AG09309 (cell line): Measurements from ENCODE around the gene PSMD11.

Experiments
- DNase-seq: peaks from one replicate; pipeline ENCODE4 v3.0.0-alpha.2; 2010; ENCODE audit warnings: low read depth
- H3K4me3 ChIP-seq: 2 replicates; pipeline ENCODE4 v1.5.1; 2011; ENCODE audit warnings: mild to moderate bottlenecking, low read depth, low read length, moderate library complexity; ENCODE audit not compliant: control insufficient read depth
- TF ChIP-seq, protein P1 (sequence below): IDR thresholded peaks from 2 replicates; pipeline ENCODE4 v1.5.1; 2011; ENCODE audit warnings: mild to moderate bottlenecking, low read depth, low read length, inconsistent platforms; ENCODE audit not compliant: insufficient read depth, control insufficient read depth; ENCODE audit errors: missing control alignments

The PSMD11 gene

DNA sequence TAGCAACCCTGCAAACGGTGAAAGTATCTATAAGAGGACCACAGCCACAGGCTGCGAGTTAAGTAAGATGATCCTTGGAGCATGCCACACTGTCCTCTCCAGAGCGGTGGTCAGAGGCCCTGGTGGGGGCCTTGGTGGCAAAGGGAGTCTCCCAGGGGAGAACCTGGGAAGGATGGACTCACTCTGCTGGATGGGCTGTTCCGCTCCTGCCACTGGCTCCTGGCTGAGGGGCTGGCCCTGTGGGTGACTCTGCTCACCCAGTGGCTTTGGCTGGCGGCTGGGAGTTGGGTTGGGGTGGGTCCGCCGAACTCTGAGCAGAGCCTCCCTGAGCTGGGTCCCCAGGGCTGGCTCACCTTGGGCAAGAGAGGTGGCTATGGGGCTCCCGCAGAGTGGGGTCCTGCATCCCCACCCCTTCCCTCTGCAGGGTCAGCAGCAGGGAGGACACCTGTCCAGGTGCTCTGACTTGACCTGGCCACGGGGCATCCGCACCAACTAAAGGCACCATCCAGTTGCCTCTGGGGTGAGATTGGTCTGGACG, 49.7 kb downstream of the PSMD11 start:
- no peak overlapping the region for H3K4me3 ChIP-seq
- TF ChIP-seq, protein P1, sequence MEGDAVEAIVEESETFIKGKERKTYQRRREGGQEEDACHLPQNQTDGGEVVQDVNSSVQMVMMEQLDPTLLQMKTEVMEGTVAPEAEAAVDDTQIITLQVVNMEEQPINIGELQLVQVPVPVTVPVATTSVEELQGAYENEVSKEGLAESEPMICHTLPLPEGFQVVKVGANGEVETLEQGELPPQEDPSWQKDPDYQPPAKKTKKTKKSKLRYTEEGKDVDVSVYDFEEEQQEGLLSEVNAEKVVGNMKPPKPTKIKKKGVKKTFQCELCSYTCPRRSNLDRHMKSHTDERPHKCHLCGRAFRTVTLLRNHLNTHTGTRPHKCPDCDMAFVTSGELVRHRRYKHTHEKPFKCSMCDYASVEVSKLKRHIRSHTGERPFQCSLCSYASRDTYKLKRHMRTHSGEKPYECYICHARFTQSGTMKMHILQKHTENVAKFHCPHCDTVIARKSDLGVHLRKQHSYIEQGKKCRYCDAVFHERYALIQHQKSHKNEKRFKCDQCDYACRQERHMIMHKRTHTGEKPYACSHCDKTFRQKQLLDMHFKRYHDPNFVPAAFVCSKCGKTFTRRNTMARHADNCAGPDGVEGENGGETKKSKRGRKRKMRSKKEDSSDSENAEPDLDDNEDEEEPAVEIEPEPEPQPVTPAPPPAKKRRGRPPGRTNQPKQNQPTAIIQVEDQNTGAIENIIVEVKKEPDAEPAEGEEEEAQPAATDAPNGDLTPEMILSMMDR = no peak
- DNase-seq = no peak

- no peak overlapping the region for H3K4me3 ChIP-seq
- DNase-seq = no peak
- TF ChIP-seq, protein P1 = no peak
These were observed 50.5 kb downstream of the PSMD11 start for GRCh38 chr17:32494621-32495358.

GRCh38 chr17:32495359-32496231, 51.3 kb downstream of the PSMD11 start:
- no peak overlapping the region for H3K4me3 ChIP-seq
- no peak for DNase-seq
- TF ChIP-seq, protein P1 = no peak

- peak; percentile 48 for DNase-seq
- TF ChIP-seq, protein P1 = no peak
- no peak overlapping the region for H3K4me3 ChIP-seq
These were observed 52.2 kb downstream of the PSMD11 start for GRCh38 chr17:32496395-32497073.

- TF ChIP-seq, protein P1 = peak; percentile 29
- DNase-seq = no peak
- no peak overlapping the region for H3K4me3 ChIP-seq
These were observed 53.3 kb downstream of the PSMD11 start for GRCh38 chr17:32497431-32498205.
